ENCODE measurements around the gene SERINC2.

The SERINC2 gene

DNA sequence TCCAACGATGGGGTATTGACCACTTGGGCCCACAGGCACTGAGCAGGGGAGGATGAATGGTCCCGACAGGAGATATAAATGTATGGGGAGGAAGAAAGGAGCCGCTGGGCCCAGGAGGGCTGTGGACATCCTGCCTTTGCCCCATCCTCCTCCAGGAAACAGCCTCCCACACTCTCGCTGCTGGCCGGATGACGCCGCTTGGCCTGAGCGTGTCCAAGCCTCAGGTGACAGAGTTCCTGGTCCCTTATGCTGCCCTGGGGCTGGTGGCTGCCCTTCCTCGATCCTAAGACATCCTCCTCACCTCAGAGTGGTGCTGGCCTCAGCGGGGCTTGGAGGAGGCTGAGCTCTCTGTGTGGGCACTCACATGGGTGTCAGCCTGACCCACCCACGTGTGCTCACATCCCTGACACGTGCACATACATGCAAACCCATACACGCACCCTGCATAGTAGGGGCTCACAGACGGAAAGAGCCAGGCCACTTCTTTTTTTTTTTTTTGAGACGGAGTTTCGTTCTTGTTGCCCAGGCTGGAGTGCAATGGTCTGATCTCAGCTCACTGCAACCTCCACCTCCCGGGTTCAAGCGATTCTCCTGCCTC, 5.9 kb upstream of the SERINC2 start:
- DNase-seq (ENCODE audit: extremely low read depth, low read depth) = no peak
- TF ChIP-seq, protein P1, sequence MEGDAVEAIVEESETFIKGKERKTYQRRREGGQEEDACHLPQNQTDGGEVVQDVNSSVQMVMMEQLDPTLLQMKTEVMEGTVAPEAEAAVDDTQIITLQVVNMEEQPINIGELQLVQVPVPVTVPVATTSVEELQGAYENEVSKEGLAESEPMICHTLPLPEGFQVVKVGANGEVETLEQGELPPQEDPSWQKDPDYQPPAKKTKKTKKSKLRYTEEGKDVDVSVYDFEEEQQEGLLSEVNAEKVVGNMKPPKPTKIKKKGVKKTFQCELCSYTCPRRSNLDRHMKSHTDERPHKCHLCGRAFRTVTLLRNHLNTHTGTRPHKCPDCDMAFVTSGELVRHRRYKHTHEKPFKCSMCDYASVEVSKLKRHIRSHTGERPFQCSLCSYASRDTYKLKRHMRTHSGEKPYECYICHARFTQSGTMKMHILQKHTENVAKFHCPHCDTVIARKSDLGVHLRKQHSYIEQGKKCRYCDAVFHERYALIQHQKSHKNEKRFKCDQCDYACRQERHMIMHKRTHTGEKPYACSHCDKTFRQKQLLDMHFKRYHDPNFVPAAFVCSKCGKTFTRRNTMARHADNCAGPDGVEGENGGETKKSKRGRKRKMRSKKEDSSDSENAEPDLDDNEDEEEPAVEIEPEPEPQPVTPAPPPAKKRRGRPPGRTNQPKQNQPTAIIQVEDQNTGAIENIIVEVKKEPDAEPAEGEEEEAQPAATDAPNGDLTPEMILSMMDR (IDR thresholded peaks at IDR 0.05; ENCODE audit: low read depth, low read length) = no peak

DNA sequence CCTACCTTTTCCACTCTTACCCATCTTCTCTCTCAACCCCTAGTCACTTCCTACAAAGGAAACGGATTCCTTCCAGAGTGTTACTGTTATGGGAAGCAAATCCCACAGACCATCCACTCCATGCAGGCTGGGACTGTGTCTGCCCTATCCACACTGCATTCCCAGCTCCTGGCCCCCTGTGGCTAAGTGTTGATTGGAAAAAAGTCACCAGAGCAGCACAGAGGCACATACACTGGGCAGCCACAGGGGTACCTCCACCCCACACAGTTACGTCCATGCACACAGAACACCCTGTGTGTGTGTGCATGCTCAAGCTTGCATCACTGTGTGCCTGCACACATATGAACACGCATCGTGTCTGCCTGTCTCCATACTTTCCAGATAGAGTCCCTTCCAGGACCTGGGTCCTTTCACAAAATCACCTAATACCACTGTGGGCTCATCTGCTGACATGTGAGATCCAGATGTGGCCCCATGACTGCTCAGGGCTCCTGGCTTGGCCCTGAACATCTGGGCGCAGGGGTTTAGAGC, 4.2 kb upstream of the SERINC2 start:
- no peak for DNase-seq (ENCODE audit: extremely low read depth, low read depth)
- TF ChIP-seq, protein P1 (IDR thresholded peaks at IDR 0.05; ENCODE audit: low read depth, low read length) = no peak

DNA sequence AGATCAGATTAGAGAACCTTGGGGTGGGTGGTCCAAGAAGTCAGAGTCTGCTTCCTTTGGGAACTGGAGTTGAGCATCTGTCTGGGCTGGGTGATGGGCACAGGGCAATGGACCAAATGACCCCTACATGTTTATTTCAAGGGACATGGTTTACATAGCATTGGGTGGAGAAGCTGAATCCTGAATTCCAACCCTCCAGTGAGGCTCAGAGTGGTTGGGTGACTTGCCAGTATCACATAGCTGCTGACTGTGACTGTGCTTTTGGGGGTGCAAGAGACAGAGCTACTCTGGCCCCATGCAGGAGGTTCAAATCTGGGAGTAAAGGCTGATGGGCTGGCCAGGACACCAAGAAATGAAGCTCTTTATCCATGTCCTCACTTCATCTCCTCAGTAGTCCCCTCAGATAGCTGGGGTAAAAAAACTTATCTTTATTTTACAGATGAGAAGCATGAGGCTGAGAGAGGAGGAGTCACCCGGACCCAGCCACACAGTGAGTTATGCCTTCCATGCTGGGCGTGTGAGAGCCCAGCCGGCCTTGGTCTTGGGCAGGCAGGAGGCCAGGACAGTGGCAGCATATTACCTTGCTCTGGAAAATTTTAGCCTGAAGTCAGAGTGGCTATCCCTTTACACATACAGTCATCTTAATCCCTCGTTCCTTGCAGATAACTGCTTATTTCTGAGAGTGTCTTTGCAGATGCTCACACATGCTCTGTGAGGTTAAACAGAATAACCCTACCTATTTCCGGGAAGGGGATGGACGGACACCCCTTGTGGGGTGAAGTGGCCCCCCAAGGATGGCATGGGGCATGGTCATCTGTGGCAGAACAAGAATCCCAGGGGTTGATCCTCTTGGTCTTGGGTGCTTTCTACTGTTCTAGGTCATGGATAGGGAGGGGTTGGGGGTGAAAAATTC, 2.8 kb upstream of the SERINC2 start:
- no peak for DNase-seq (ENCODE audit: extremely low read depth, low read depth)

DNA sequence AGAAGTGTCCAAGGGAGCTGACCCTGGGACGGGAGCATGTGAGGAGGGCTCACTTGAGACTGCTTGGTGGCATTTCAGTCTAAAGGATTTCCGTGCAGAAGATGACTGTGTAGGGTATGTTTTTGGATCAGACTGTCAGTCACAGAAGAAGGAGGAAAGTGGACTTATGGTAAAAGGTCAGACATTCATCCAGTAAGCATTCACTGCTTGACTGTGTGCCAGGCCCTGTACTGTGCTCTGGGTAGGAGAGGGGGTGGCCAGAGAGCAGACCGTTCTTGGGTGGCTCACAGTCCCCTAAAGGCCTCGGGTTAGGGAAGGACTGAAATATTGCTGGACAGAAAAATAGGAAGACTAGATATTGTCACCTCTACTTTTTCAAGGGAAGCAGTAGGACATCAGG, 2.1 kb upstream of the SERINC2 start:
- TF ChIP-seq, protein P1 (IDR thresholded peaks at IDR 0.05; ENCODE audit: low read depth, low read length) = no peak
- DNase-seq (ENCODE audit: extremely low read depth, low read depth) = no peak

More for the DNA sequence above, 2.8 kb upstream of the SERINC2 start:
- TF ChIP-seq, protein P1 (IDR thresholded peaks at IDR 0.05; ENCODE audit: low read depth, low read length) = no peak

DNA sequence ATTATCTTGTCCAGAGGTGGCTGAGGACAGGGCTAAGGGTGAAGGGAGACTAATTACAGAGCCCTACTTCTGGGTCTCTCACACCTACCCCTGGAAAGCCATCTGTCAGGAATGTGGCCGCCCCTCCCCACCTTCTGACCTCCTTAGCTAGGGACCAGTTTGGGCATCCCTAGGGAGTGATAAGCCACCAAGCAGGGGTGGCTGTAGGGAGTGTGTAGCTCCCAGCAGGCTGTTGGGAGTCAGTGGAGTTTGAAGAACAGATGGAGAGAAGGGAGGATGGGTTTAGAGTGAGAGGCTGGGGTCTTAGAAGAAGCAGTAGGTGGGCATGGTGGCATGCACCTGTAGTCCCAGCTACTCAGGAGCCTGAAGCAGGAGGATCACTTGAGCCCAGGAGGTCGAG, 808 bp upstream of the SERINC2 start:
- DNase-seq (ENCODE audit: extremely low read depth, low read depth) = no peak

DNA sequence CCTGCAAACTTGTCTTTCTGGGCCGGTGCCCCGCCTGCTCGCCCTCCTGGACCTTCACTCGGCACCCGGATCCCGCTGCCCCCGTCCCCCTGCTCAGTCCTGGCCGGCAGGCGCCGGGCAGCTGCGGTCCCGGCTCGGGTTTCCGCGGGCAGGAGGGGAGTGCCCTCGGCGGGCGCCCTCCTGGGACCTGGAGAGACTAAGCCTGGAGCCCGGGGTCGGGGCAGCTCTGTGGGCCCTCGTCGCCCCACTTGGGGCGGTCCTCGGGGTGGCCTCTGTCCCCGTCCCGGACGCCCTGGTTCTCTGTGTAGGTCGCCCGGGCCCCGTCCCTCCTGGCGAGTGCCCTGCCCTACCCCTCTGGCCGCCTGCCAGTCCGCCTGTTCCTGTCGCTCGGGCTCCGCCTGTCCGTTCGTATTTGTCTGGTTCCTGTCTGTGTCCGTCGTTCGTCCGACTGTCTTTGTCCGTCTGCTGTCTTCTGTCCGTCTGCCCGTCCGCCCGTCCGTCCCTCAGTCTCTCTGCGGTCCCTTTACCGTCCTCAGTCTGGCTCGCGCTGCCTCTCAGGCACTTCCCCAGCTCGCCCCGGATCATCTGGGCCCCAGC, 490 bp downstream of the SERINC2 start:
- DNase-seq (ENCODE audit: extremely low read depth, low read depth) = no peak
- TF ChIP-seq, protein P1 (IDR thresholded peaks at IDR 0.05; ENCODE audit: low read depth, low read length) = no peak

More for the DNA sequence above, 808 bp upstream of the SERINC2 start:
- TF ChIP-seq, protein P1 (IDR thresholded peaks at IDR 0.05; ENCODE audit: low read depth, low read length) = no peak
